ENCODE data around the gene JPH2. TPM values are rescaled to one million over a fixed set of nuclear protein-coding genes. Genes with fewer than 3 reads are reported as not detected.

The JPH2 gene
- total and polyA plus RNA-seq, 10 of the 15 experiments (the other 5 are each of a cell fraction or from before 2014, with no cell fraction given) = 0.16 TPM; not detected in 9

- TF ChIP-seq NKRF (conservative IDR thresholded peaks at IDR 0.05) (no peak), ETV6 (conservative IDR thresholded peaks at IDR 0.05 in 1 of 2, IDR thresholded peaks at IDR 0.05 in 1 of 2; ENCODE audit: borderline replicate concordance in 1 of 2, low read depth in 1 of 2) (no peak), CEBPZ (IDR thresholded peaks at IDR 0.05; ENCODE audit: low read depth, low read length) (no peak), CTCF (IDR thresholded peaks at IDR 0.05 in 2 of 3, conservative IDR thresholded peaks at IDR 0.05 in 1 of 3; ENCODE audit: control insufficient read depth in 2 of 3, extremely low read depth in 1 of 3, insufficient read depth in 1 of 3, low read depth in 3 of 3, low read length in 3 of 3) (no peak)
Observed at GRCh38 chr20:44102582-44102981, 84.4 kb downstream of the JPH2 start (continued).

Data from GM12878 (cell line).